Activated CD8-positive, alpha-beta memory T cell treated with anti-CD3 and anti-CD28 coated beads, Interleukin-2, amount 50 U/mL, for 4 hours (primary cell): ENCODE measurements around the gene KLHL35.
"Not testable (repeated sequence)": the region's sequence is repeated elsewhere in the genome, so short reads cannot be mapped to it uniquely, and the experiment has no call there.

ENCODE experiments used
- DNase-seq: peaks from one replicate; pipeline ENCODE4 v3.0.0-alpha.2; 2020

The KLHL35 gene

GRCh38 chr11:75422248-75423231 is 10.5 kb downstream of the KLHL35 start:
- DNase-seq: no peak

GRCh38 chr11:75421902-75422247 is 11.1 kb downstream of the KLHL35 start:
- no peak for DNase-seq

- DNase-seq: no peak
Measured at GRCh38 chr11:75421035-75421602, 11.9 kb downstream of the KLHL35 start.

GRCh38 chr11:75420224-75421034 is 12.6 kb downstream of the KLHL35 start:
- no peak for DNase-seq

GRCh38 chr11:75413864-75414263 is 19.1 kb downstream of the KLHL35 start:
- DNase-seq: no peak

- not testable (repeated sequence) for DNase-seq
Measured at GRCh38 chr11:75413146-75413545, 19.9 kb downstream of the KLHL35 start.

- DNase-seq: not testable (repeated sequence)
Measured at GRCh38 chr11:75409971-75410370, 23.0 kb downstream of the KLHL35 start.

- DNase-seq: no peak
Measured at GRCh38 chr11:75408957-75409219, 24.1 kb downstream of the KLHL35 start.

- no peak for DNase-seq
Measured at GRCh38 chr11:75406338-75406777, 26.6 kb downstream of the KLHL35 start.

GRCh38 chr11:75403983-75404658 is 28.9 kb downstream of the KLHL35 start:
- DNase-seq: no peak

GRCh38 chr11:75403037-75403436 is 30.0 kb downstream of the KLHL35 start:
- no peak for DNase-seq

GRCh38 chr11:75402002-75402773 is 30.8 kb downstream of the KLHL35 start:
- no peak for DNase-seq

GRCh38 chr11:75400146-75400865 is 32.7 kb downstream of the KLHL35 start:
- DNase-seq: no peak

GRCh38 chr11:75399344-75400145 is 33.5 kb downstream of the KLHL35 start, which contains the start of gene RPS3:
Gene RPS3, plus strand, starts transcription at chr11:75399518. Its CDS starts 30 bp downstream, at chr11:75399548.
- peak; percentile 86 for DNase-seq

- DNase-seq: no peak
Measured at GRCh38 chr11:75398906-75399305, 34.1 kb downstream of the KLHL35 start.

- no peak for DNase-seq
Measured at GRCh38 chr11:75394085-75394840, 38.7 kb downstream of the KLHL35 start.

GRCh38 chr11:75389925-75390324 is 43.1 kb downstream of the KLHL35 start:
- no peak for DNase-seq

- DNase-seq: no peak
Measured at GRCh38 chr11:75389276-75389605, 43.8 kb downstream of the KLHL35 start.

GRCh38 chr11:75388386-75389275 is 44.4 kb downstream of the KLHL35 start:
- DNase-seq: peak; percentile 69
